Keratinocyte (primary cell): ENCODE data around the gene ZNF460. TPM values are rescaled to one million over a fixed set of nuclear protein-coding genes. Genes with fewer than 3 reads are reported as not detected.
"Not testable (repeated sequence)": the region's sequence is repeated elsewhere in the genome, so short reads cannot be mapped to it uniquely, and the experiment has no call there.

Experiments used
- DNase-seq: peaks from one replicate; pipeline ENCODE4 v3.0.0-alpha.2; 2011; ENCODE audit warnings: low read depth, missing footprints, low spot score
- FAIRE-seq: peaks from 2 replicates; lab custom pipeline; 2011; peaks lifted over from hg19 to GRCh38; lab: Jason Lieb, UNC
- H2AFZ ChIP-seq: 2 replicates; pipeline ENCODE4 v1.6.0; 2012; ENCODE audit warnings: low read length, control low read depth, inconsistent platforms; ENCODE audit not compliant: control insufficient read depth
- H3K27ac ChIP-seq: 2 replicates; pipeline ENCODE4 v1.5.1; 2011; ENCODE audit warnings: low read length; ENCODE audit not compliant: control insufficient read depth, insufficient read depth
- H3K27me3 ChIP-seq: 3 replicates; pipeline ENCODE4 v1.6.0; 2011; ENCODE audit warnings: low read length; ENCODE audit not compliant: control insufficient read depth, insufficient read depth; ENCODE audit errors: extremely low read depth
- H3K36me3 ChIP-seq, 2 experiments: 2 replicates in 1 of 2; 3 replicates in 1 of 2; pipeline ENCODE4 v1.5.1; 2011; ENCODE audit warnings: low read length in 2 of 2, mild to moderate bottlenecking in 1 of 2; ENCODE audit not compliant: control insufficient read depth in 2 of 2, insufficient read depth in 2 of 2; ENCODE audit errors: extremely low read depth in 1 of 2
- H3K4me1 ChIP-seq: 3 replicates; pipeline ENCODE4 v1.5.1; 2011; ENCODE audit warnings: low read length; ENCODE audit not compliant: control insufficient read depth, insufficient read depth; ENCODE audit errors: extremely low read depth
- H3K4me2 ChIP-seq: 3 replicates; pipeline ENCODE4 v1.6.0; 2011; ENCODE audit warnings: low read depth, low read length; ENCODE audit not compliant: control insufficient read depth, insufficient read depth; ENCODE audit errors: extremely low read depth
- H3K4me3 ChIP-seq, 3 experiments: fragments of 200-600 bp in 1 of 3; sonication (generic) in 1 of 3; 2 replicates in 2 of 3; 3 replicates in 1 of 3; pipeline ENCODE4 v1.5.1; 2011 to 2016; ENCODE audit warnings: low read length in 3 of 3, mild to moderate bottlenecking in 3 of 3, control low read depth in 2 of 3, inconsistent platforms in 1 of 3, low read depth in 1 of 3, mixed read lengths in 1 of 3, mixed run types in 1 of 3, moderate library complexity in 1 of 3; ENCODE audit not compliant: control insufficient read depth in 2 of 3, insufficient read depth in 2 of 3; ENCODE audit errors: extremely low read depth in 1 of 3
- H3K79me2 ChIP-seq: 2 replicates; pipeline ENCODE4 v1.6.0; 2012; ENCODE audit warnings: low read length; ENCODE audit not compliant: control insufficient read depth, insufficient read depth
- H3K9ac ChIP-seq: 3 replicates; pipeline ENCODE4 v1.6.0; 2011; ENCODE audit warnings: low read length; ENCODE audit not compliant: control insufficient read depth, insufficient read depth; ENCODE audit errors: extremely low read depth
- H3K9me1 ChIP-seq: 3 replicates; pipeline ENCODE4 v1.6.0; 2011; ENCODE audit warnings: low read length; ENCODE audit not compliant: control insufficient read depth, insufficient read depth; ENCODE audit errors: extremely low read depth
- H3K9me3 ChIP-seq: 2 replicates; pipeline ENCODE4 v1.5.1; 2012; ENCODE audit warnings: low read depth, low read length; ENCODE audit not compliant: control insufficient read depth
- H4K20me1 ChIP-seq: 3 replicates; pipeline ENCODE4 v1.6.0; 2011; ENCODE audit warnings: low read length; ENCODE audit not compliant: control insufficient read depth, insufficient read depth; ENCODE audit errors: extremely low read depth
- CTCF ChIP-seq, 3 experiments: IDR thresholded peaks in 1 of 3; conservative IDR thresholded peaks in 1 of 3; optimal IDR thresholded peaks in 1 of 3; 2 replicates in 2 of 3; 3 replicates in 1 of 3; pipeline versions ENCODE3 to v1.5.1; 2011; ENCODE audit warnings: low read length in 3 of 3, mild to moderate bottlenecking in 3 of 3, moderate library complexity in 2 of 3, control low read depth in 1 of 3, inconsistent platforms in 1 of 3; ENCODE audit not compliant: insufficient read depth in 2 of 3; ENCODE audit errors: extremely low read depth in 1 of 3
- EZH2 ChIP-seq: IDR thresholded peaks from one replicate; pipeline ENCODE4 v1.6.1; 2012; ENCODE audit warnings: inconsistent platforms, mild to moderate bottlenecking, low read length, moderate library complexity
- dilution Hi-C: fragments of 300-500 bp; cut with MboI; formaldehyde crosslinking; loops from one replicate; pipeline ENCODE4 v1.7.0; 2020; ENCODE audit warnings: low sequenced_read_pairs; ENCODE audit not compliant: extremely low pct_ligation_motif_present
- polyA plus RNA-seq, 5 experiments: library from polyadenylated mRNA; depleted of rRNA in 3 of 5; stranded (reverse) in 3 of 5; stranded (forward) in 1 of 5; unstranded in 1 of 5; fragments of >200 nt; gene quantifications; 1 replicate in 1 of 5; 2 replicates in 3 of 5; 3 replicates in 1 of 5; pipeline versions ENCODE4 v1.2.1 to v1.2.3, GENCODE V29; 2011 to 2012; ENCODE audit warnings: missing spikeins in 2 of 5, low read depth in 1 of 5, low replicate concordance in 1 of 5

The ZNF460 gene
- polyA plus RNA-seq, 1 donor (not counting 4 experiments of a cell fraction or from before 2014, with no cell fraction given): 10.3 TPM

- Histone ChIP-seq H3K9me3 (no peaks in the 10 kb centered on the region), H3K9ac (no peak overlapping the region), H2AFZ (no peak overlapping the region), H4K20me1 (no peaks in the 10 kb centered on the region), H3K36me3 (peaks cover 0 to 1% of the 10 kb centered on the region in 2 experiments), H3K9me1 (no peaks in the 10 kb centered on the region), H3K4me1 (peaks cover 15% of the 10 kb centered on the region), H3K4me3 (no peak overlapping the region), H3K27ac (no peak overlapping the region), H3K79me2 (peaks cover 11% of the 10 kb centered on the region), H3K27me3 (no peaks in the 10 kb centered on the region), H3K4me2 (no peak overlapping the region)
- TF ChIP-seq EZH2 (no peak), CTCF (optimal IDR thresholded peaks at IDR 0.05 in 1 of 3, IDR thresholded peaks at IDR 0.05 in 1 of 3, conservative IDR thresholded peaks at IDR 0.05 in 1 of 3; ENCODE audit: extremely low read depth in 1 of 3, insufficient read depth in 2 of 3, low read length in 3 of 3) (no peak)
- dilution Hi-C loops: no loop called here
- DNase-seq (no peak), FAIRE-seq (no peak)
Observed at GRCh38 chr19:57276430-57276829, 3.9 kb upstream of the ZNF460 start.

- H3K4me3 ChIP-seq, H3K27me3 ChIP-seq, H4K20me1 ChIP-seq, H3K9ac ChIP-seq, H3K9me1 ChIP-seq, dilution Hi-C loops, H3K36me3 ChIP-seq, H3K9me3 ChIP-seq, H2AFZ ChIP-seq, DNase-seq, H3K4me2 ChIP-seq, FAIRE-seq: not testable (repeated sequence)
- Histone ChIP-seq H3K79me2 (peaks cover 31% of the 10 kb centered on the region), H3K4me1 (peaks cover 34% of the 10 kb centered on the region), H3K27ac (peak overlapping the region; percentile 99)
Observed at GRCh38 chr19:57278481-57278880, 1.8 kb upstream of the ZNF460 start.
